ENCODE data around the gene SNAI3. TPM values are rescaled to one million over a fixed set of nuclear protein-coding genes. Genes with fewer than 3 reads are reported as not detected.

Gene SNAI3
- total and polyA plus RNA-seq, 2 experiments from 2014 or later = 10.3 to 19.4 TPM

GRCh38 chr16:88659160-88659559 lies 27.1 kb downstream of the SNAI3 start (continued):
- TF ChIP-seq, protein P1, sequence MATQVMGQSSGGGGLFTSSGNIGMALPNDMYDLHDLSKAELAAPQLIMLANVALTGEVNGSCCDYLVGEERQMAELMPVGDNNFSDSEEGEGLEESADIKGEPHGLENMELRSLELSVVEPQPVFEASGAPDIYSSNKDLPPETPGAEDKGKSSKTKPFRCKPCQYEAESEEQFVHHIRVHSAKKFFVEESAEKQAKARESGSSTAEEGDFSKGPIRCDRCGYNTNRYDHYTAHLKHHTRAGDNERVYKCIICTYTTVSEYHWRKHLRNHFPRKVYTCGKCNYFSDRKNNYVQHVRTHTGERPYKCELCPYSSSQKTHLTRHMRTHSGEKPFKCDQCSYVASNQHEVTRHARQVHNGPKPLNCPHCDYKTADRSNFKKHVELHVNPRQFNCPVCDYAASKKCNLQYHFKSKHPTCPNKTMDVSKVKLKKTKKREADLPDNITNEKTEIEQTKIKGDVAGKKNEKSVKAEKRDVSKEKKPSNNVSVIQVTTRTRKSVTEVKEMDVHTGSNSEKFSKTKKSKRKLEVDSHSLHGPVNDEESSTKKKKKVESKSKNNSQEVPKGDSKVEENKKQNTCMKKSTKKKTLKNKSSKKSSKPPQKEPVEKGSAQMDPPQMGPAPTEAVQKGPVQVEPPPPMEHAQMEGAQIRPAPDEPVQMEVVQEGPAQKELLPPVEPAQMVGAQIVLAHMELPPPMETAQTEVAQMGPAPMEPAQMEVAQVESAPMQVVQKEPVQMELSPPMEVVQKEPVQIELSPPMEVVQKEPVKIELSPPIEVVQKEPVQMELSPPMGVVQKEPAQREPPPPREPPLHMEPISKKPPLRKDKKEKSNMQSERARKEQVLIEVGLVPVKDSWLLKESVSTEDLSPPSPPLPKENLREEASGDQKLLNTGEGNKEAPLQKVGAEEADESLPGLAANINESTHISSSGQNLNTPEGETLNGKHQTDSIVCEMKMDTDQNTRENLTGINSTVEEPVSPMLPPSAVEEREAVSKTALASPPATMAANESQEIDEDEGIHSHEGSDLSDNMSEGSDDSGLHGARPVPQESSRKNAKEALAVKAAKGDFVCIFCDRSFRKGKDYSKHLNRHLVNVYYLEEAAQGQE (IDR thresholded peaks at IDR 0.05; ENCODE audit: unreplicated experiment) = no peak

GRCh38 chr16:88658714-88659113 lies 27.6 kb downstream of the SNAI3 start:
- peaks cover 9% of the 10 kb centered on the region; the same call in 2 of the 3 replicates for H3K4me1 Mint-ChIP-seq
- H3K9me2 ChIP-seq (ENCODE audit: insufficient read depth) = no peaks in the 10 kb centered on the region
- H3F3A ChIP-seq (replicated peaks; ENCODE audit: low read depth) = 0 out of 2 replicates have a peak, but pooled peaks cover 9% of the 10 kb centered on the region
- DNase-seq (ENCODE audit: low spot score) = no peak
- H3K4me3 Mint-ChIP-seq = no peak overlapping the region; the same call in 2 of the 3 replicates
- H2AFZ ChIP-seq = no peak overlapping the region
- H3K4me3 ChIP-seq = no peak overlapping the region
- peaks cover 35% of the 10 kb centered on the region for H4K20me1 ChIP-seq (replicated peaks; ENCODE audit: insufficient read depth)
- peak overlapping the region; percentile 62; the same call in 1 of the 2 replicates for H3K27ac Mint-ChIP-seq
- ATAC-seq = no peak
- H3K4me2 ChIP-seq = no peak overlapping the region
- peaks cover 11% of the 10 kb centered on the region for H3K27me3 Mint-ChIP-seq (ENCODE audit: insufficient read depth, low read depth, poor library complexity)
- H3K27me3 ChIP-seq (ENCODE audit: insufficient read depth) = no peaks in the 10 kb centered on the region
- peaks cover 14% of the 10 kb centered on the region; the same call in 2 of the 3 replicates for H3K36me3 Mint-ChIP-seq (ENCODE audit: low read depth)
- peaks cover 15% of the 10 kb centered on the region for H3K4me1 ChIP-seq (ENCODE audit: insufficient read depth)
- H3K9me3 Mint-ChIP-seq = no peaks in the 10 kb centered on the region
- H3K27ac ChIP-seq (ENCODE audit: low read depth) = no peak overlapping the region
- H3K79me2 ChIP-seq (replicated peaks; ENCODE audit: insufficient read depth) = peaks cover 47% of the 10 kb centered on the region
- peaks cover 7% of the 10 kb centered on the region for H3K36me3 ChIP-seq (ENCODE audit: insufficient read depth)
- TF ChIP-seq CREB1 (CRISPR knock-in tag; IDR thresholded peaks at IDR 0.05; ENCODE audit: low read depth) (no peak), NANOG (IDR thresholded peaks at IDR 0.05; ENCODE audit: borderline replicate concordance) (no peak), ZNF331 (CRISPR knock-in tag; IDR thresholded peaks at IDR 0.05; ENCODE audit: low read depth) (no peak), ETS1 (IDR thresholded peaks at IDR 0.05) (no peak), EZH2phosphoT487 (IDR thresholded peaks at IDR 0.05; ENCODE audit: unreplicated experiment) (no peak), STAT1 (IDR thresholded peaks at IDR 0.05; ENCODE audit: unreplicated experiment) (no peak), CTCF (conservative IDR thresholded peaks at IDR 0.05; ENCODE audit: low read depth in 2 of 2) (no peak), POLR2AphosphoS5 (IDR thresholded peaks at IDR 0.05; ENCODE audit: low read depth) (no peak), JUNB (IDR thresholded peaks at IDR 0.05; ENCODE audit: unreplicated experiment) (no peak)
- TF ChIP-seq, protein P1 (IDR thresholded peaks at IDR 0.05; ENCODE audit: unreplicated experiment) = no peak

Data from GM23338 (cell line).